OCI-LY1 (cell line): Measurements from ENCODE around the gene TEN1.

Source experiments
- H2AFZ ChIP-seq: fragments of 200-600 bp; sonication (generic), shearing (Covaris generic); 2 replicates; pipeline ENCODE4 v1.6.0; 2014; ENCODE audit warnings: antibody characterized with exemption, mild to moderate bottlenecking, low read length
- H3F3A ChIP-seq: fragments of 200-600 bp; sonication (generic), shearing (Covaris generic); 2 replicates; pipeline ENCODE4 v1.6.0; 2014; ENCODE audit warnings: mild to moderate bottlenecking, antibody characterized with exemption, low read length, moderate library complexity; ENCODE audit not compliant: insufficient read depth
- H3K27ac ChIP-seq: fragments of 200-600 bp; sonication (generic); 2 replicates; pipeline ENCODE4 v1.5.1; 2014; ENCODE audit warnings: low read length, mixed run types, mild to moderate bottlenecking, low read depth; ENCODE audit not compliant: poor library complexity, severe bottlenecking
- H3K27me3 ChIP-seq: fragments of 200-600 bp; sonication (generic); 2 replicates; pipeline ENCODE4 v1.6.0; 2014; ENCODE audit warnings: antibody characterized with exemption, mild to moderate bottlenecking, low read length, moderate library complexity; ENCODE audit not compliant: insufficient read depth
- H3K36me3 ChIP-seq: fragments of 200-600 bp; sonication (generic); 2 replicates; pipeline ENCODE4 v1.6.1; 2014; ENCODE audit warnings: mild to moderate bottlenecking, antibody characterized with exemption, low read length, moderate library complexity, mixed read lengths; ENCODE audit not compliant: insufficient read depth
- H3K4me1 ChIP-seq: fragments of 200-600 bp; sonication (generic); 2 replicates; pipeline ENCODE4 v1.5.1; 2014; ENCODE audit warnings: mild to moderate bottlenecking, low read length, moderate library complexity; ENCODE audit not compliant: insufficient read depth, severe bottlenecking
- H3K4me2 ChIP-seq: fragments of 200-600 bp; sonication (generic), shearing (Covaris generic); 2 replicates; pipeline ENCODE4 v1.6.1; 2014; ENCODE audit warnings: low read length
- H3K4me3 ChIP-seq: fragments of 200-600 bp; sonication (generic); 2 replicates; pipeline ENCODE4 v1.5.1; 2014; ENCODE audit warnings: low read length, low read depth, mild to moderate bottlenecking, mixed read lengths; ENCODE audit not compliant: poor library complexity, severe bottlenecking
- H3K79me2 ChIP-seq: fragments of 200-600 bp; shearing (Covaris generic); 2 replicates; pipeline ENCODE4 v1.6.1; 2016; ENCODE audit warnings: mixed run types, low read length, mixed read lengths; ENCODE audit not compliant: insufficient read depth
- H3K9ac ChIP-seq: fragments of 200-600 bp; sonication (generic), shearing (Covaris generic); 2 replicates; pipeline ENCODE4 v1.6.1; 2014; ENCODE audit warnings: mild to moderate bottlenecking, low read length, mixed read lengths
- H3K9me2 ChIP-seq: fragments of 200-600 bp; sonication (generic), shearing (Covaris generic); 2 replicates; pipeline ENCODE4 v1.6.1; 2014; ENCODE audit warnings: low read depth, mild to moderate bottlenecking, low read length, mixed read lengths
- H3K9me3 ChIP-seq: fragments of 200-600 bp; shearing (Covaris generic); 2 replicates; pipeline ENCODE4 v1.6.1; 2014; ENCODE audit warnings: low read length, mixed read lengths
- H4K20me1 ChIP-seq: fragments of 200-600 bp; sonication (generic), shearing (Covaris generic); 2 replicates; pipeline ENCODE4 v1.6.0; 2016; ENCODE audit warnings: mild to moderate bottlenecking, low read length; ENCODE audit not compliant: insufficient read depth
- CTCF ChIP-seq: fragments of 200-600 bp; sonication (generic), shearing (Covaris generic); IDR thresholded peaks from 2 replicates; pipeline ENCODE4 v1.5.1; 2017; ENCODE audit warnings: mild to moderate bottlenecking, antibody characterized with exemption, low read length, moderate library complexity, mixed read lengths
- EZH2 ChIP-seq: fragments of 200-600 bp; sonication (generic), shearing (Covaris generic); IDR thresholded peaks from 2 replicates; pipeline ENCODE4 v1.8.0; 2017; ENCODE audit warnings: borderline replicate concordance, mixed run types, mild to moderate bottlenecking, antibody characterized with exemption, low read length, moderate library complexity, mixed read lengths

The TEN1 gene

GRCh38 chr17:76003915-76004314 is 24.9 kb downstream of the TEN1 start:
- Histone ChIP-seq H3K4me1 (peaks cover 4% of the 10 kb centered on the region), H3K79me2 (no peaks in the 10 kb centered on the region), H3K4me3 (no peak overlapping the region), H3K9me2 (no peaks in the 10 kb centered on the region), H3K36me3 (no peaks in the 10 kb centered on the region), H3F3A (no peaks in the 10 kb centered on the region), H3K27me3 (no peaks in the 10 kb centered on the region), H3K4me2 (no peak overlapping the region), H2AFZ (no peak overlapping the region), H4K20me1 (no peaks in the 10 kb centered on the region), H3K27ac (no peak overlapping the region), H3K9me3 (no peaks in the 10 kb centered on the region), H3K9ac (no peak overlapping the region)
- no peak for TF ChIP-seq CTCF
- TF ChIP-seq EZH2, result no peak

DNA sequence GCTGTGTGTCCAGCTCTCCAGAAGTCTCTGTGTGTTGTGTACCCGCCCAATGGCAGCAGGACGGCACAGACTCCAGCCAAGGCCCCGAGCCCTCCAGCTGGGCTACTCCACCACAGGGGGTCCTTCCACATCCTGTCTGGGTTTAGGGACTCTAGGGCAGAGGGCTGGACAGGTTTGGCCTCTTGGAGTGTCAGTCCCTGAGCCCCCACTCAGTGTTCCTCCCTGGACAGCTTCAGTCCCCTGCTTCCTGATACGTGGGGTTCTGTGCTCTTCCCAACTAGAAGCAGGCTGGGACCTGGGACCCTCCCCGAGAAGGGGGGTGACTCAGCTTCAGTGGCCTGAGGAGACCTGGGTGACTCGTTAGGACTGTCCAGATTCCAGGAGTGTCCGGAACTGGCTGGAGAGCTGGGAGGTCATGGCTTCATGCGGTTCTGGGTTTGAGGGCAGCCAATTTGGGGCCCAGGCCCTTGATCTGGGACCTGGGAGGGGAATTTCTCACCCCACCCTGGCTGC is 25.8 kb downstream of the TEN1 start:
- Histone ChIP-seq H4K20me1 (no peaks in the 10 kb centered on the region), H3K4me2 (no peak overlapping the region), H3K9me2 (no peaks in the 10 kb centered on the region), H3K4me1 (peaks cover 4% of the 10 kb centered on the region), H3K36me3 (no peaks in the 10 kb centered on the region), H3K9me3 (no peaks in the 10 kb centered on the region), H2AFZ (no peak overlapping the region), H3K27me3 (0 out of 2 replicates have a peak, but pooled peaks cover under 1% of the 10 kb centered on the region), H3K9ac (no peak overlapping the region), H3F3A (no peaks in the 10 kb centered on the region), H3K4me3 (no peak overlapping the region), H3K79me2 (no peaks in the 10 kb centered on the region), H3K27ac (no peak overlapping the region)
- TF ChIP-seq CTCF, result no peak
- no peak for TF ChIP-seq EZH2

- no peak overlapping the region for H3K9ac ChIP-seq
- H3K36me3 ChIP-seq, result no peaks in the 10 kb centered on the region
These were observed 26.5 kb downstream of the TEN1 start for GRCh38 chr17:76005263-76006149.

More at GRCh38 chr17:76005263-76006149, 26.5 kb downstream of the TEN1 start:
- Histone ChIP-seq H4K20me1 (no peaks in the 10 kb centered on the region), H3K4me1 (no peaks in the 10 kb centered on the region), H3K4me3 (no peak overlapping the region), H3K79me2 (no peaks in the 10 kb centered on the region), H3K27ac (no peak overlapping the region), H3K27me3 (peaks cover 7% of the 10 kb centered on the region; the same call in 1 of the 2 replicates), H3F3A (no peaks in the 10 kb centered on the region), H3K9me3 (no peaks in the 10 kb centered on the region), H3K9me2 (no peaks in the 10 kb centered on the region), H3K4me2 (no peak overlapping the region), H2AFZ (no peak overlapping the region)
- TF ChIP-seq CTCF (peak; percentile 88), EZH2 (no peak)
